ENCODE results near the gene S100B. TPM values are rescaled to one million over a fixed set of nuclear protein-coding genes. Genes with fewer than 3 reads are reported as not detected.

Gene S100B
- total RNA-seq, 1 donor from 2014 or later: 29.9 TPM

DNA sequence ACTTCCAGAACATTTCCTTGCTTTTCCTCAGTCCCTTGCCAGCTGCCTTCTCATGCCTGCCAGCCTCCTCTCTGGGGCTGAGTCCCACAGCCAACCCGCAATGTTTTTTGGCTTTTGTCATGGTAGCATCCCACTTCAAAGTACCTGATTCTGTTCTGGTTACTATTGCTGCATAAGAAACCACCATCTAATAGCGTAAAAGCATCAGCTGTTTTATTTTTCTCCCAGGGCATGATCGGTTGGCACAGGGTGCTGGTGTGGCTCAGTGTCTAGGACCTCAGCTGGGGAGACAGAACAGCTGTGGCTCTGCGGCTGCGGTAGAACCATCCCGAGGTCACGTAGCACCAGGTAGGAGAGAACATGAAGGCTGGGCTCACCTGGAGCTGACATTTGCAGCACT, 21.7 kb upstream of the S100B start:
- DNase-seq (ENCODE audit: low read depth, low spot score): no peak
- Mint-ChIP-seq H3K27ac (ENCODE audit: unreplicated experiment) (no peak overlapping the region), H3K4me3 (no peak overlapping the region), H3K9me3 (peaks cover 13% of the 10 kb centered on the region), H3K4me1 (peaks cover 31% of the 10 kb centered on the region), H3K27me3 (ENCODE audit: low read depth) (no peaks in the 10 kb centered on the region), H3K36me3 (ENCODE audit: low read depth) (no peaks in the 10 kb centered on the region)
- TF ChIP-seq CTCF (conservative IDR thresholded peaks at IDR 0.05): no peak

- TF ChIP-seq CTCF (conservative IDR thresholded peaks at IDR 0.05): no peak
- peaks cover 10% of the 10 kb centered on the region for H3K9me3 Mint-ChIP-seq
- no peak for DNase-seq (ENCODE audit: low read depth, low spot score)
- H3K4me3 Mint-ChIP-seq: no peak overlapping the region
- peaks cover 39% of the 10 kb centered on the region for H3K4me1 Mint-ChIP-seq
- no peaks in the 10 kb centered on the region for H3K27me3 Mint-ChIP-seq (ENCODE audit: low read depth)
- no peak overlapping the region for H3K27ac Mint-ChIP-seq (ENCODE audit: unreplicated experiment)
- H3K36me3 Mint-ChIP-seq (ENCODE audit: low read depth): no peaks in the 10 kb centered on the region
These were observed 20.9 kb upstream of the S100B start for GRCh38 chr21:46625759-46626158.

DNA sequence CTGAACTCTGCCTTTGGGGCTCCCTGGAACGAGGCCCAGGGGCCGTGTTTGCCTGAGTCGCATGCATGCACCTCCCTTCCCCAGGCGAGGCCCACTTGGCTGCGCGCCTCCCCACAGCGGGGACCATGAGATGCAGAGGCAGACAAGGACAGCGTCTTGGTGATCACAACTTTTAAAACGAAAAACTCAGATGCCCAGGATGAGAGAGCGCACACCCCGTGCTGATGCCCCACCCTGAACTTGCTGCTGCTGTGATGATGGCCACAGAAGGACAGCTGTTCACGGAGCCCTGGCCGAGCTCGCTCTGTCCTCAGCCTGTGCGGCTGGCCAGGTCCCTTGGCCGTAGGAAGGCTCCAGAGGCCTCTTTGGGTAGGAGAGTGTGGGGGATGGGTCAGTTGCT, 19.2 kb upstream of the S100B start:
- Mint-ChIP-seq H3K36me3 (ENCODE audit: low read depth) (no peaks in the 10 kb centered on the region), H3K4me1 (peaks cover 50% of the 10 kb centered on the region), H3K9me3 (peaks cover 17% of the 10 kb centered on the region), H3K27ac (ENCODE audit: unreplicated experiment) (peak overlapping the region; percentile 83), H3K4me3 (no peak overlapping the region), H3K27me3 (ENCODE audit: low read depth) (no peaks in the 10 kb centered on the region)
- no peak for DNase-seq (ENCODE audit: low read depth, low spot score)
- no peak for TF ChIP-seq CTCF (conservative IDR thresholded peaks at IDR 0.05)

DNA sequence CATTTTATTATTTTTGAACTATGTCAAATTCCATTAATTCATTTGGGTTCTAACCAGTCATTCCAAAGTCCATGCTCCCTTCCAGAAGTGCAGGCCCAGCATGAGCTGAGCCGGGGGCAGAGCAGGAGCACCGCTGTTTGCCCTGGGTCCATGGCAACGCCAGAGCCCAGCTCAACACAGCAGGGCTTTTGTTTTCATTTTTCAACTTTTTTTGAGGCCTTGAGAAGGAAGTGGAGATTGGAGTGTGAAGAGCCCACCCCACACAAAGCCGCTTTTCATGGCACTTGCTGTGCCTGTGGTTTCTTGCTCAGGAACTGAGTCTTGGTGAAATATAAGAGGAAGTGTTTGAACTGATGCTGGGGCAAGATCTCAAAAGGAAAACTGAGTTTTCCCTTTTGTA, 17.3 kb upstream of the S100B start:
- Mint-ChIP-seq H3K4me3 (peak overlapping the region; percentile 9), H3K9me3 (peaks cover 17% of the 10 kb centered on the region)

DNA sequence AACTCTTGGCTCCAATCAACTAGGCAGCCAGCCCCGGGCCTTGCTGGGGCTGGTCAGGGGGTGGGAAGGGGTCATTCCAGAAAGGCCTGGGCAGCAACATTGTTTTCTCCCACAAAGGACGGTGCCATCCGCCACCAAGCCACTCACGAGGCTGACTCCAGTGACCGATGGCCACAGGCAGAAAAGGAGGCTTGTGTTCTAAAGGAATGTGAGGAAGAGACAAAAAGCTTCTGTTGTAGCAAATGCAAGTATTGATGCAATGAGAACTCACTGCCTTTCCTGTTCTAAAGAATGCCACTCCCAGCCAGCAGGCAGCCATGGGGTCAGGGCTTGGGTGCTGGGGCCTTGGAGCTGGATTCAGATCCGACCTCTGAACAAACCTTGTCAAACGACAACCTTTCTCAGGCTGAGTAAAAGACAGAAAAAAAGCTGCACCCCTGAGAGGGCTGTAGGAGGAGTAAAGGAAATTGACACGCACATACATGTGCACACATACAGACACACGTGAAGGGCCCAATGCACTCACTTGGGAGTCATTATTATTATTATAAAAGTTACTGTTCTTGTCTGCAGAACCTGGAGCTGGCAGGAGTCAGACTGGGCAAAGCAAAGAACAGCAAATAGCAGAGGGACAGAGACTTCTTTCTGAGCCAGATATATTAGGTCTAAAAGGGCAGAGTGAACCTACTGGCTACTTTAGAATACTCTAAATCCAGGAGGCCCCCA, 16.7 kb upstream of the S100B start:
- Mint-ChIP-seq H3K36me3 (ENCODE audit: low read depth) (no peaks in the 10 kb centered on the region), H3K27ac (ENCODE audit: unreplicated experiment) (peak overlapping the region; percentile 99), H3K27me3 (ENCODE audit: low read depth) (no peaks in the 10 kb centered on the region), H3K4me3 (peak overlapping the region; percentile 80), H3K4me1 (peaks cover 42% of the 10 kb centered on the region), H3K9me3 (peaks cover 14% of the 10 kb centered on the region)
- TF ChIP-seq CTCF (conservative IDR thresholded peaks at IDR 0.05): no peak
- DNase-seq (ENCODE audit: low read depth, low spot score): peak; percentile 38

More for the DNA sequence above, 17.3 kb upstream of the S100B start:
- H3K4me1 Mint-ChIP-seq: peaks cover 45% of the 10 kb centered on the region
- DNase-seq (ENCODE audit: low read depth, low spot score): peak; percentile 56
- peak overlapping the region; percentile 99 for H3K27ac Mint-ChIP-seq (ENCODE audit: unreplicated experiment)
- no peaks in the 10 kb centered on the region for H3K36me3 Mint-ChIP-seq (ENCODE audit: low read depth)
- no peaks in the 10 kb centered on the region for H3K27me3 Mint-ChIP-seq (ENCODE audit: low read depth)
- no peak for TF ChIP-seq CTCF (conservative IDR thresholded peaks at IDR 0.05)
